WTC11 (cell line): ENCODE measurements around the gene MEGF11.

Experiments
- ATF2 ChIP-seq: sonication (generic); formaldehyde crosslinking; IDR thresholded peaks from 2 replicates; pipeline ENCODE4 v1.8.1; 2022; ENCODE audit warnings: low read depth, missing genetic modification reagents, borderline replicate concordance
- CTCF ChIP-seq: fragments of 200-600 bp; IDR thresholded peaks from 2 replicates; pipeline ENCODE4 v1.8.0; 2022; ENCODE audit warnings: antibody characterized with exemption
- EMX1 ChIP-seq: fragments of 250-450 bp; sonication (Bioruptor Pico); IDR thresholded peaks from 2 replicates; pipeline ENCODE4 v1.8.0; 2021; ENCODE audit warnings: mild to moderate bottlenecking
- FOXP1 ChIP-seq: sonication (generic); formaldehyde crosslinking; IDR thresholded peaks from 2 replicates; pipeline ENCODE4 v1.8.0; 2022; ENCODE audit warnings: missing genetic modification reagents, mild to moderate bottlenecking, moderate library complexity, borderline replicate concordance
- NFYB ChIP-seq: sonication (generic); formaldehyde crosslinking; conservative IDR thresholded peaks from 2 replicates; pipeline ENCODE4 v1.8.0; 2022; ENCODE audit warnings: low read depth, missing genetic modification reagents
- NR3C1 ChIP-seq: sonication (generic); formaldehyde crosslinking; conservative IDR thresholded peaks from 2 replicates; pipeline ENCODE4 v1.8.1; 2023; ENCODE audit warnings: low read depth, mild to moderate bottlenecking, missing genetic modification reagents
- RELA ChIP-seq: sonication (generic); formaldehyde crosslinking; IDR thresholded peaks from 2 replicates; pipeline ENCODE4 v1.8.1; 2022; ENCODE audit warnings: missing genetic modification reagents, mild to moderate bottlenecking, borderline replicate concordance
- ZNF121 ChIP-seq: sonication (generic); formaldehyde crosslinking; IDR thresholded peaks from 2 replicates; pipeline ENCODE4 v1.8.0; 2023; ENCODE audit warnings: missing genetic modification reagents
- ZSCAN18 ChIP-seq: fragments of 250-450 bp; sonication (Bioruptor Pico); IDR thresholded peaks from 2 replicates; pipeline ENCODE4 v2.1.2; 2022; ENCODE audit warnings: mild to moderate bottlenecking, moderate library complexity

GRCh38 chr15:66072616-66073361 is 180.8 kb downstream of the MEGF11 start:
- TF ChIP-seq CTCF, result no peak
- no peak for TF ChIP-seq NR3C1 (CRISPR knock-in tag)
- TF ChIP-seq EMX1 (CRISPR knock-in tag), result no peak
- no peak for TF ChIP-seq ZNF121
- TF ChIP-seq NFYB (CRISPR knock-in tag), result no peak
- TF ChIP-seq ATF2 (CRISPR knock-in tag), result no peak
- no peak for TF ChIP-seq RELA (CRISPR knock-in tag)
- no peak for TF ChIP-seq ZSCAN18 (CRISPR knock-in tag)
- TF ChIP-seq FOXP1 (CRISPR knock-in tag), result no peak
